K562 treated with DMSO at 1 percent for 24 hours (cell line): ENCODE measurements around the gene CLCNKB. TPM values are rescaled to one million over a fixed set of nuclear protein-coding genes. Genes with fewer than 3 reads are reported as not detected.

Experiments
- total RNA-seq: library from RNA; unstranded; fragments of 300-600 nt; gene quantifications from 2 replicates; pipeline ENCODE4 v1.2.3, GENCODE V29; 2022; ENCODE audit warnings: low read depth; ENCODE audit not compliant: insufficient read depth

The CLCNKB gene
- 1.1 and 1.5 TPM in 2 replicates for total RNA-seq

DNA sequence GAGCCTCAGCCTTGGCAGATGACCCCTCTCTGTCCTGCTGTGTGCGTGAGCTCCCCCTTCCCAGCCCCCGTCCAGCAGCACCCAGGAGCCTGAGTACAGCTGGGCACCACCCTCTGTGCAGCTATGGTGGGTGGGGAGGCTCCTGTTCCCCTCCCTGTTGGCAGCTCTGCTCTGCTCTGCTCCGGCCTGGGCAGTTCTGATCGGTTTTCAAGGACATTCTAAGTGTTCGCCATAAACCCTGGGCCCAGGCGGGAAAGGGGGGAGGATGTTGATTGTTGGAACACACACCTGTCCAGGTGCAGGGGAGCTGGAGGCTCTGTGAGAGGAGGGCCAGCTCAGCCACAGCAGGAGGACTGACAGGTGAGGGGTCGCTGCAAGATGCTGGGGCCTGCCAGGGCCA lies at the start of gene CLCNKB:
TSS of gene CLCNKB (plus strand) at position 262 of the 400 bp plus-strand sequence. CDS start 711 bp downstream, outside the sequence.

DNA sequence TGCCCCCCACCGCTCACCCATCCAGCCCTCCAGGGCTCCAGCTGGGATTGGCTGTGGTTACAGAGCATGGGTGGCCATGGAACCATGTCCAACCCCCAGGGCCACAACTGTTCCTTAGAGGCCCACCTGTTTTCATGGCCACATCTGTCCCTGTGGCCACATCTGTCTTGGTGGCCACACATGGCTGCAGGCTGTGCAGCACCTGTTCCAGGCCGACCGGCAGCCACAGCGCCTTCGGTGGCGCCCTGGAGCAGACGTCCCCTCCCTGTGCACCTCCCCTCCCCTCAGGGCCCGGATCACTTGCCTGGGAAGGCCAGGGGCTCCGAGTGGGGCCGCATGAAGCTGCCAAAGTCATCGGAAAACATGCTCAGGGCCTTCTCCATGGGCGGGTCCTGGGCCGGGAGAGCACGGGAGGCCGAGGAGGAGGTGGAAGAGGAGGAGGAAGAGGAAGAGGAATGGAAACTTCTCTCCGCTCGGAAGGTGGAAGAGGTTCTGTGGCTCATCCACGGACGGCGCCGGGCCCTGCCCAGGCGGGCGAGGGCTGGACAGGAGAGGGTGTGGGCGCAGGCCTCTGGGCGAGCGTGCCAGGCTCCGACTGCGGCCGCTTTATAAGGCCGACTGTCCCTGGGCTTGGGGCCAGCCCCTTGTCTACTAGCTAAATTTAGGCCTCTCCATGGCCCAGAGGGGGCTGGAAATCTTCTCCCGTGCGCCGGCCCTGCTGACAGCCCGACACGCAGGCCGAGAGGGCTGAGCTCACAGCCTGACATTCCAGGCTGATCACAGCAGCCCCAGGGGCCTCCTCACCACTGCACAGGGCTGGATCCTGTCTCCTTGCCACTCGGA lies 25.9 kb upstream of the CLCNKB start, which contains the start of gene HSPB7:
TSS of gene HSPB7 (minus strand) at position 583 of the 843 bp plus-strand sequence. CDS start at position 503, 80 bp downstream.

GRCh38 chr1:16021681-16022080 lies 21.9 kb upstream of the CLCNKB start, which contains the start of gene CLCNKA:
CLCNKA (plus strand) TSS chr1:16022036; CDS start chr1:16022620, 584 bp downstream.

DNA sequence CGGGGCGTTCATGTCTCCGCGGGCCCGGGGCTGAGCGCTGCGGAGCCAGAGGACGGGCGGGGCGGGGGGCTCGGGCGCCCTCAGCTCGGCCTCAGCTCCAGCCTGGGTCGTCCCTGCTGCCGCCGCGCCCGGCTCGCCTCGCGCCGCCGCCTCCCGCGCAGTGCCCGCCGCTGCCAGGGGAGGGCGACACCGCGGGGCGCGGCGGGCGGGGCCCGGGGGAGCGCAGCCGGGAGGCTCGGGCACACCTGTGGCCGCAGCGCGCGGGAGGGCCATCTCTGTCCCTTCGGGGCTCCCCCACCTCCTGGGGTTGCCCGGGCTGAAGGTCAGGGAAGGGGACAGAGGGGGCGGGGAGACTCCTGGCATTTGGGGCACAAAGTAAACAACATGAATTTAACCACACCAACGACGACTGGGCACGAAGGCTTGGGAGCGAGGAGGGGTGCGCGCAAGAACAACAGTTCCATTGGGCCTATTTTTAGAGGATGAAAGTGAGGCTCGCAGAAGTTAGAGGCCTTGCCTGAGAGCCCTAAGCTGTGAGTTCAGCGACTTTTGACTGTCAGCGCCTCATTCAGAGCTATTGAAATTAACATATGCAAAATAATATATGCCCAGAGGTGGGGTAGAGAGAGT lies 30.0 kb downstream of the CLCNKB start, which contains the start of gene FAM131C:
TSS of gene FAM131C (minus strand) at position 162 of the 630 bp plus-strand sequence. CDS start 209 bp downstream, outside the sequence.

Other genes starting within 250 kb of the CLCNKB start
- 2.0 and 2.5 TPM in 2 replicates for gene UQCRHL, start 236.1 kb upstream of the CLCNKB start, total RNA-seq
- 37.1 and 44.8 TPM in 2 replicates for gene SPEN, start 196.1 kb upstream of the CLCNKB start, total RNA-seq
- 50.5 and 51.9 TPM in 2 replicates for gene ZBTB17, start 67.7 kb upstream of the CLCNKB start, total RNA-seq
- gene SRARP, start 39.5 kb upstream of the CLCNKB start, total RNA-seq: not detected in 2 replicates
- 0.09 and 0.52 TPM in 2 replicates for gene HSPB7, start 25.7 kb upstream of the CLCNKB start, total RNA-seq
- gene CLCNKA, start 21.7 kb upstream of the CLCNKB start, total RNA-seq: 0.41 and 0.42 TPM in 2 replicates
- not detected in 2 replicates for gene FAM131C, start 29.9 kb downstream of the CLCNKB start, total RNA-seq
- 0.12 and 0.20 TPM in 2 replicates for gene EPHA2, start 112.3 kb downstream of the CLCNKB start, total RNA-seq
- gene ARHGEF19, start 168.9 kb downstream of the CLCNKB start, total RNA-seq: 18.7 and 19.3 TPM in 2 replicates
- 18.9 and 19.0 TPM in 2 replicates for gene CPLANE2, start 193.4 kb downstream of the CLCNKB start, total RNA-seq